Chondrocyte (in vitro differentiated cells): ENCODE results near the gene PDE3B. TPM values are rescaled to one million over a fixed set of nuclear protein-coding genes. Genes with fewer than 3 reads are reported as not detected.

ENCODE experiments used
- DNase-seq: peaks from one replicate; pipeline ENCODE4 v3.0.0; 2021; ENCODE audit warnings: mixed read lengths, low spot score
- H3K27ac Mint-ChIP-seq: one replicate; pipeline ENCODE4 v1.8.0; 2021; ENCODE audit warnings: mild to moderate bottlenecking, moderate library complexity, mixed read lengths; ENCODE audit not compliant: unreplicated experiment
- H3K27me3 Mint-ChIP-seq: 2 replicates; pipeline ENCODE4 v1.8.0; 2021; ENCODE audit warnings: low read depth, mixed read lengths
- H3K36me3 Mint-ChIP-seq: 2 replicates; pipeline ENCODE4 v1.8.0; 2021; ENCODE audit warnings: low read depth, mixed read lengths
- H3K4me1 Mint-ChIP-seq: 2 replicates; pipeline ENCODE4 v1.8.0; 2021; ENCODE audit warnings: low read depth, mild to moderate bottlenecking, mixed read lengths
- H3K4me3 Mint-ChIP-seq: one replicate; pipeline ENCODE4 v1.8.0; 2021; ENCODE audit warnings: mild to moderate bottlenecking, moderate library complexity, mixed read lengths; ENCODE audit not compliant: unreplicated experiment
- H3K9me3 Mint-ChIP-seq: 2 replicates; pipeline ENCODE4 v1.8.0; 2021; ENCODE audit warnings: low read depth, mixed read lengths
- total RNA-seq: library from RNA; stranded (reverse); gene quantifications from 3 replicates; pipeline ENCODE4 v1.2.1, GENCODE V29; 2021
- TF ChIP-seq, protein P1 (sequence below): fragments of 200-600 bp; sonication (generic); IDR thresholded peaks from 2 replicates; pipeline ENCODE4 v1.5.0; 2021; ENCODE audit warnings: antibody characterized with exemption, mild to moderate bottlenecking, moderate library complexity

The PDE3B gene
- total RNA-seq, 1 donor from 2014 or later, result 0.47 TPM

DNA sequence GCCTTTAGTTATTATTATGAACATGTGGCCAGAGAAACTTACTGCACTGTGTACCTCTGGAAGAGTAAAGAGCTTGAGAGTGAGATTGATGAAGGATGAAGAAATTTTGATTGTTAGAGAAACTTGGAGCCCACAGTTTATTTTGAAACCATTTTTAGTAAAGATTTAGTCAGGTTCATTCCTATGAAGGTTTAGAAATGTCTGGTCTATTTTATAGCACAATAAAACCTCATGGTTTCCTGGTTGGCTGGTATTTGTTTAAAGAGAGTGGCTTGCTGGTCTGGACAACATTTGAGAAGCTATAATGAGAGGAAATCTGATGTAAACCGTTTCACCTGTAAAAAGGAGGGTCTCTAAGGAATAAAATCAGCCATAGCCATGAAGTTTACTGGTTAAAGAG lies 8.8 kb upstream of the PDE3B start:
- no peaks in the 10 kb centered on the region for H3K4me1 Mint-ChIP-seq
- peaks cover 11% of the 10 kb centered on the region for H3K27me3 Mint-ChIP-seq
- TF ChIP-seq, protein P1, sequence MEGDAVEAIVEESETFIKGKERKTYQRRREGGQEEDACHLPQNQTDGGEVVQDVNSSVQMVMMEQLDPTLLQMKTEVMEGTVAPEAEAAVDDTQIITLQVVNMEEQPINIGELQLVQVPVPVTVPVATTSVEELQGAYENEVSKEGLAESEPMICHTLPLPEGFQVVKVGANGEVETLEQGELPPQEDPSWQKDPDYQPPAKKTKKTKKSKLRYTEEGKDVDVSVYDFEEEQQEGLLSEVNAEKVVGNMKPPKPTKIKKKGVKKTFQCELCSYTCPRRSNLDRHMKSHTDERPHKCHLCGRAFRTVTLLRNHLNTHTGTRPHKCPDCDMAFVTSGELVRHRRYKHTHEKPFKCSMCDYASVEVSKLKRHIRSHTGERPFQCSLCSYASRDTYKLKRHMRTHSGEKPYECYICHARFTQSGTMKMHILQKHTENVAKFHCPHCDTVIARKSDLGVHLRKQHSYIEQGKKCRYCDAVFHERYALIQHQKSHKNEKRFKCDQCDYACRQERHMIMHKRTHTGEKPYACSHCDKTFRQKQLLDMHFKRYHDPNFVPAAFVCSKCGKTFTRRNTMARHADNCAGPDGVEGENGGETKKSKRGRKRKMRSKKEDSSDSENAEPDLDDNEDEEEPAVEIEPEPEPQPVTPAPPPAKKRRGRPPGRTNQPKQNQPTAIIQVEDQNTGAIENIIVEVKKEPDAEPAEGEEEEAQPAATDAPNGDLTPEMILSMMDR, result no peak
- H3K27ac Mint-ChIP-seq, result no peak overlapping the region
- DNase-seq, result no peak
- H3K36me3 Mint-ChIP-seq, result no peaks in the 10 kb centered on the region
- H3K4me3 Mint-ChIP-seq, result no peak overlapping the region
- H3K9me3 Mint-ChIP-seq, result no peaks in the 10 kb centered on the region

DNA sequence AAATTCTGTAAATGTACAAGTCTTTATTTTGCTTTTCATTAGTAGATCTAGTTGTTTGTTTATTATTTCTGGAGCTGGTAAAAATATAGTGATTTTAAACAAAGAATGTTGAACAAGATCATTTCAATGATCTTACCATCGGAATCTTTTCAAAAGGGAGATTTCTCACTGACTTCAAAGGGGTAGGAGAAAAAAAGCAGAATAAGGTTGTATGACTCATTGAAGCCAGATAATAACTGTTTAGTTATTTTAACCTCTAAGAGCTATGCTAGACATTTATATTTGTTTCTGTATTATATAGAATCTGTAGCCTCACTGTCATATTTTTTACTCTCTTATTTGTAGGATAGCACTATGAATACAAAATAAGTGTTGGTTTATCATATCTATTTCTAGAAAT lies 8.1 kb upstream of the PDE3B start:
- DNase-seq, result no peak
- Mint-ChIP-seq H3K36me3 (no peaks in the 10 kb centered on the region), H3K27me3 (peaks cover 14% of the 10 kb centered on the region), H3K27ac (no peak overlapping the region), H3K4me1 (no peaks in the 10 kb centered on the region), H3K4me3 (no peak overlapping the region), H3K9me3 (no peaks in the 10 kb centered on the region)
- TF ChIP-seq, protein P1, result no peak

DNA sequence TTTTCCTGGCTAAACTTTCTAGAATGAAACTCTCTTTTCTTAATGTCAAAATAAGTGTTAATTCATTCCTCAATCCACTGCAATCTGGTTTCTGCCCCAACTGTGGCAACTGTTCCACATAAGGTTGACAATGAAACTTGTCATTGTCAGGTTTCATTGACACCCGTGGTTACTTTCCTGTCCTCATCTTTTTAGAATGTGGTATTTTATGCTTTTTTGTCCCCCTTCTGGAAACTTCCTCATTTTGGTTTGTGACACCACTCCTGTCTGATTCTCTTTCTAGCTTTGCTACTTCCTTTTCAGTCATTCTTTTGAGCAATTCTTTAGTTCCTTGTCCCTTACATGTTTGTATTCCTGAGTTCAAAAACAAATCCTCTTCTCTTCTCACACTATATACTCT lies 7.5 kb upstream of the PDE3B start:
- DNase-seq, result no peak
- H3K27me3 Mint-ChIP-seq, result peaks cover 16% of the 10 kb centered on the region
- H3K9me3 Mint-ChIP-seq, result no peaks in the 10 kb centered on the region
- no peaks in the 10 kb centered on the region for H3K36me3 Mint-ChIP-seq
- TF ChIP-seq, protein P1, result no peak
- H3K4me3 Mint-ChIP-seq, result no peak overlapping the region
- no peaks in the 10 kb centered on the region for H3K4me1 Mint-ChIP-seq
- H3K27ac Mint-ChIP-seq, result no peak overlapping the region

DNA sequence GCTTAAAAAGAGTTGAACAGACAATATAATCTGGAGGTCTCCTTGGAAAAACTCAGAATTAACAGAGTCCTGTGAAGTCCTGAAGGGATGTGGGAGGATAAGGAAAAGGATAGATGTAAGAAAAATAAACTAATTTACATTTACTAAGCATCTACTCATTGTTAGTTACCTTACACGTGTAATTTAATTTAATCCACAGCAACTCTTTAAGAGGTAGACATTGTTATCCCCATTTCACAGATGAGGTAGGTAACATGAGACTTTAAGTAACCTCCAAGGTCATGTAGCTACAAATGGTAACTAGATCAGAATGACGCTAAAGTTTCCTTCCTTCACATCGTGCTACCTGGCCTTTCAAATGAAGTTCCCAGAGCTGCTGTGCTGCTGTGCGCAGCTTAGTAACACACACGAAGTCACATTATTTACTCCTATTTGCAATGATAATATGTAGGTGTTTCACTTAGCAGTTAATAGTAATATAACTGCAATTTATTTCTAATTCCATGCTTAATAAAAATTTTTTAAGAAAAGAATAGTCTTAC lies 5.7 kb upstream of the PDE3B start:
- Mint-ChIP-seq H3K27me3 (peaks cover 16% of the 10 kb centered on the region), H3K9me3 (no peaks in the 10 kb centered on the region), H3K4me1 (no peaks in the 10 kb centered on the region), H3K4me3 (no peak overlapping the region), H3K36me3 (no peaks in the 10 kb centered on the region), H3K27ac (no peak overlapping the region)
- no peak for DNase-seq
- TF ChIP-seq, protein P1, result no peak

DNA sequence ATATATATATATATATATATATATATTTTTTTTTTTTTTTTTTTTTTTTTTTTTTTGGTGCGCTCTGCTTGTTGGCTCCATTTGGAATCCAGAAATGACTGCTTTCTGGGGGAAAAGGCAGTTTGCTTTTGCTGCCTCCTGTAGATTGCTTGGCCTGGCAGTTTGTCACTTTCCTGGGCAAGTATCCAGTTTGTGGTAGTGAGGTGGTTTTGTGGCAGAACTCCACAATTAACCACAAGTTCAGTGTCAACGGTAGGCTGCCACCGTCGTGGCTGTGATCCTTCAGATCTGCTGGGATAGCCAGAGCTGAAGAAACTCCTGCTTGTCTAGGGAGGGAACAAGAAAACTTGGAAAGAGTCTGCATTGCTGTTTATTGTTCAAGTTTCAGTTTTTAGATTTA lies 5.0 kb upstream of the PDE3B start:
- peaks cover 16% of the 10 kb centered on the region for H3K27me3 Mint-ChIP-seq
- TF ChIP-seq, protein P1, result no peak

More for the DNA sequence above, 5.0 kb upstream of the PDE3B start:
- H3K36me3 Mint-ChIP-seq, result no peaks in the 10 kb centered on the region
- no peaks in the 10 kb centered on the region for H3K9me3 Mint-ChIP-seq
- H3K4me1 Mint-ChIP-seq, result no peaks in the 10 kb centered on the region
- H3K4me3 Mint-ChIP-seq, result no peak overlapping the region
- no peak for DNase-seq
- H3K27ac Mint-ChIP-seq, result no peak overlapping the region
